H1 (cell line): ENCODE measurements around the gene LVRN. TPM values are rescaled to one million over a fixed set of nuclear protein-coding genes. Genes with fewer than 3 reads are reported as not detected.

ENCODE experiments used
- CEBPB ChIP-seq: IDR thresholded peaks from 2 replicates; pipeline ENCODE4 v1.6.1; 2012; ENCODE audit warnings: low read depth, low read length
- EGR1 ChIP-seq: IDR thresholded peaks from 2 replicates; pipeline ENCODE4 v1.6.1; 2011; ENCODE audit warnings: low read depth, low read length, borderline replicate concordance
- polyA plus RNA-seq, 7 experiments: library from polyadenylated mRNA; depleted of rRNA in 3 of 7; stranded (reverse) in 5 of 7; unstranded in 2 of 7; fragments of >200 nt in 5 of 7; fragments of 200-250 nt in 2 of 7; gene quantifications; 1 replicate in 5 of 7; 2 replicates in 1 of 7; 4 replicates in 1 of 7; pipeline versions ENCODE4 v1.2.1 to v1.2.3, GENCODE V29; 2011 to 2013; ENCODE audit warnings: missing spikeins in 2 of 7, mixed read lengths in 2 of 7
- total RNA-seq: library from RNA; stranded (reverse); fragmentation: NEBNext Ultra II Directional; extraction: Animal tissue kit (Norgen Biotek cat#: 25700); gene quantifications from 2 replicates; pipeline ENCODE4 v1.2.1, GENCODE V29; 2021

Gene LVRN
- total and polyA plus RNA-seq, 2 of the 8 experiments (the other 6 are each of a cell fraction or from before 2014, with no cell fraction given) = 0.08 to 0.09 TPM

DNA sequence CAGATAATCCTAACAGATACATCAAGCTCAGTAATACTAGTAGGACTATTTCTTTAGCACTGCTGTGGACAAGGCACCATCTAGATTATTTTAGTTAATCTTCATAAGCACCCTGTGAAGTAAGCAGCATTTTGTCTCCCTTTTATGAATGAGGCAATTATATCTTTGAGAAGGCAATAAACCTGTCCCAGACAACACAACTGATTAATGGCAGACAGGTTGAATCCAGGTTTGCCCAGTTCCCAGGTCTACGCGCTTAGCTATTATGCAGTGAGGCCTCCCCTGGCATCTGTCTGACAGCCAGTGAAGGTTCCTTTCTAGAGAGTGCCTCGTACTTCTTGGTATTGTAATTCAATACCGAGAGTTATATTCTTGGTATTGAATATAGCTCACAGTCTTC, 9.7 kb upstream of the LVRN start (continued):
- TF ChIP-seq EGR1 = no peak
- TF ChIP-seq CEBPB = no peak
- TF ChIP-seq, all 59 proteins: peak for 0
